NCI-H446 treated with DMSO at 0.1 percent for 48 hours (cell line): Measurements from ENCODE around the gene PAX8.

Experiments
- DNase-seq: peaks from one replicate; lab custom pipeline; 2025; lab: John Stamatoyannopoulos, UW

PAX8 gene

GRCh38 chr2:113167115-113167932, 111.4 kb downstream of the PAX8 start:
- DNase-seq = no peak

- DNase-seq = no peak
Measured at GRCh38 chr2:113166187-113166645, 112.5 kb downstream of the PAX8 start.
